HCT116 (cell line): Measurements from ENCODE around the gene NFATC3. TPM values are rescaled to one million over a fixed set of nuclear protein-coding genes. Genes with fewer than 3 reads are reported as not detected.
"Not testable (repeated sequence)": the region's sequence is repeated elsewhere in the genome, so short reads cannot be mapped to it uniquely, and the experiment has no call there.

Source experiments
- ATAC-seq: fragments of 200-7000 bp; cut with Tn5 transposase; 2 replicates; pipeline ENCODE4 v1.9.1; 2020; ENCODE audit warnings: mild to moderate bottlenecking, moderate library complexity
- BruUV-seq: library from RNA; stranded (reverse); fragments of 400-500 nt; replicated peaks from 2 replicates; lab custom pipeline; 2021; lab: Mats Ljungman, UMichigan
- CTCF ChIA-PET: fragments of 300-600 bp; sonication (Branson Sonifier 250); formaldehyde crosslinking; loops from one replicate; lab custom pipeline; 2021; ENCODE audit warnings: antibody characterized with exemption; lab: Charles Lee
- POLR2A ChIA-PET: fragments of 300-600, 350-600 bp; sonication (Branson Sonifier 250); formaldehyde crosslinking; loops from one replicate; lab custom pipeline; 2021; ENCODE audit warnings: antibody characterized with exemption; lab: Charles Lee
- RAD21 ChIA-PET, 2 experiments: fragments of 300-600 bp; sonication (Branson Sonifier 250); formaldehyde crosslinking; loops; one replicate each; lab custom pipeline; 2023; ENCODE audit warnings: low total read pairs in 2 of 2; ENCODE audit not compliant: uncharacterized antibody in 2 of 2, unreplicated experiment in 2 of 2, low non-redundant PET in 1 of 2; lab: Charles Lee
- DNase-seq: peaks from one replicate; pipeline ENCODE4 v3.0.0-alpha.2; 2010; ENCODE audit warnings: low read depth, low spot score
- H2AFZ ChIP-seq: fragments of 200-600 bp; shearing (Covaris generic), sonication (generic); 2 replicates; pipeline ENCODE4 v1.6.1; 2017; ENCODE audit warnings: low read depth, mixed run types, mixed read lengths, antibody characterized with exemption, low read length; ENCODE audit not compliant: poor library complexity, severe bottlenecking
- H3K27ac ChIP-seq: 2 replicates; pipeline ENCODE4 v1.5.1; 2012; ENCODE audit warnings: low read depth, low read length
- H3K27me3 ChIP-seq: fragments of 200-600 bp; sonication (generic); 2 replicates; pipeline ENCODE4 v1.6.1; 2016; ENCODE audit warnings: mixed run types, low read length, mixed read lengths; ENCODE audit not compliant: insufficient read depth
- H3K36me3 ChIP-seq, 2 experiments: fragments of 200-500 bp in 1 of 2; fragments of 200-600 bp in 1 of 2; sonication (Bioruptor generic) in 1 of 2; sonication (generic) in 1 of 2; 2 replicates each; pipeline versions ENCODE4 v1.5.1 to v1.6.1; 2014 to 2016; ENCODE audit warnings: low read length in 2 of 2, inconsistent platforms in 1 of 2, mixed read lengths in 1 of 2, mixed run types in 1 of 2; ENCODE audit not compliant: insufficient read depth in 2 of 2, control insufficient read depth in 1 of 2
- H3K4me1 ChIP-seq, 2 experiments: fragments of 200-600 bp in 1 of 2; sonication (generic) in 1 of 2; 2 replicates each; pipeline versions ENCODE4 v1.5.1 to v1.6.1; 2012 to 2017; ENCODE audit warnings: low read length in 2 of 2, inconsistent platforms in 1 of 2, mild to moderate bottlenecking in 1 of 2, mixed read lengths in 1 of 2, mixed run types in 1 of 2, moderate library complexity in 1 of 2; ENCODE audit not compliant: insufficient read depth in 2 of 2, control insufficient read depth in 1 of 2
- H3K4me2 ChIP-seq: fragments of 200-600 bp; sonication (generic); 2 replicates; pipeline ENCODE4 v1.6.1; 2017; ENCODE audit warnings: mixed run types, low read length, mixed read lengths
- H3K4me3 ChIP-seq, 2 experiments: fragments of 200-600 bp in 1 of 2; sonication (generic) in 1 of 2; replicated peaks in 1 of 2; 2 replicates each; pipeline ENCODE4 v1.5.1; 2011 to 2016; ENCODE audit warnings: low read length in 2 of 2, control low read depth in 1 of 2, low read depth in 1 of 2, mild to moderate bottlenecking in 1 of 2, mixed read lengths in 1 of 2, mixed run types in 1 of 2
- H3K79me2 ChIP-seq: fragments of 200-600 bp; sonication (generic); 2 replicates; pipeline ENCODE4 v1.6.1; 2017; ENCODE audit warnings: mild to moderate bottlenecking, mixed run types, low read length, moderate library complexity, mixed read lengths; ENCODE audit not compliant: insufficient read depth
- H3K9ac ChIP-seq: fragments of 200-600 bp; sonication (generic); 2 replicates; pipeline ENCODE4 v1.6.1; 2016; ENCODE audit warnings: low read length, mixed read lengths
- H3K9me2 ChIP-seq: fragments of 200-600 bp; sonication (generic), shearing (Covaris generic); 2 replicates; pipeline ENCODE4 v1.6.1; 2017; ENCODE audit warnings: mixed run types, mild to moderate bottlenecking, moderate library complexity; ENCODE audit not compliant: insufficient read depth
- H3K9me3 ChIP-seq, 2 experiments: fragments of 200-500 bp in 1 of 2; fragments of 200-600 bp in 1 of 2; sonication (Bioruptor generic) in 1 of 2; sonication (generic) in 1 of 2; 2 replicates each; pipeline ENCODE4 v1.6.1; 2014 to 2017; ENCODE audit warnings: low read length in 2 of 2, mixed read lengths in 2 of 2, inconsistent platforms in 1 of 2, low read depth in 1 of 2, mild to moderate bottlenecking in 1 of 2, mixed run types in 1 of 2, moderate library complexity in 1 of 2; ENCODE audit not compliant: control insufficient read depth in 1 of 2, insufficient read depth in 1 of 2
- H4K20me1 ChIP-seq: fragments of 200-600 bp; sonication (generic), shearing (Covaris generic); 2 replicates; pipeline ENCODE4 v1.6.1; 2017; ENCODE audit warnings: mixed run types, mild to moderate bottlenecking, moderate library complexity; ENCODE audit not compliant: insufficient read depth
- EGR1 ChIP-seq: IDR thresholded peaks from 2 replicates; pipeline ENCODE4 v1.6.1; 2012; ENCODE audit warnings: low read depth
- POLR2A ChIP-seq: IDR thresholded peaks from 2 replicates; pipeline ENCODE4 v1.7.0; 2011; ENCODE audit warnings: borderline replicate concordance; ENCODE audit not compliant: insufficient read depth, insufficient read length; ENCODE audit errors: extremely low read depth
- RAD21 ChIP-seq: IDR thresholded peaks from 2 replicates; pipeline ENCODE4 v1.6.1; 2012; ENCODE audit warnings: low read depth, mild to moderate bottlenecking
- intact Hi-C: fragments of 100-400 bp; cut with micrococcal nuclease; formaldehyde crosslinking; loops from 2 replicates; pipeline ENCODE4 v1.10.0; 2022
- total RNA-seq: library from RNA; stranded (reverse); gene quantifications from one replicate; pipeline ENCODE4 v1.2.1, GENCODE V29; 2021; ENCODE audit not compliant: unreplicated experiment
- TF ChIP-seq, protein P1 (sequence below): IDR thresholded peaks from 2 replicates; pipeline ENCODE4 v1.6.1; 2012

The NFATC3 gene
- total RNA-seq, 1 experiment from 2014 or later = 25.6 TPM

GRCh38 chr16:68114939-68115338, 29.8 kb downstream of the NFATC3 start:
- ATAC-seq, H3K4me1 ChIP-seq, H3K27ac ChIP-seq, H3K9me2 ChIP-seq, DNase-seq, H2AFZ ChIP-seq, H4K20me1 ChIP-seq, H3K4me2 ChIP-seq, RAD21 ChIA-PET, H3K9me3 ChIP-seq, BruUV-seq, H3K27me3 ChIP-seq, POLR2A ChIA-PET, intact Hi-C loops, H3K9ac ChIP-seq, H3K4me3 ChIP-seq, H3K36me3 ChIP-seq: not testable (repeated sequence)
- CTCF ChIA-PET = interaction anchor here (1.0 kb wide), 1 partner anchor 21 kb away, joined by 3 read pairs; no protein-coding TSS in a partner anchor
- peaks cover 87% of the 10 kb centered on the region for H3K79me2 ChIP-seq

DNA sequence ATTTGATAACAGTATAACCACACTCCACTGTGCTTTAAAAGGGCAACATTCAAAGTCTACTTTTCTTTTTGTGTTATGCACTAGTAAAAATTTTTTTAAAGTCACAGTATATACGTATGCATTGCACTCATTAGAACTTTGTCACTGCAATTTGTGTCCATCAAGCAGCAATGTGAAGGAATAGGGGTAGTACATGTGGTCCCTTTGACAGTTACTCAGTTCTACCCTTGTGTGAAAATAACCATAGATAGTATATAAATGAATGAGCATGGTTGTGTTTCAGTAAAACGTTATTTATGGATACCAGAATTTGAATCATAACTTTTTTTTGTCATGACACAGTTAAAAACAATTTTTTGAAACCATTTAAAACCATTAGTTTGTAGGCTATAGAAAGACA, 30.7 kb downstream of the NFATC3 start:
- Histone ChIP-seq H3K4me2 (no peak overlapping the region), H3K36me3 (no peaks in the 10 kb centered on the region), H3K27ac (no peak overlapping the region), H4K20me1 (no peaks in the 10 kb centered on the region), H3K9ac (no peak overlapping the region), H3K9me2 (no peaks in the 10 kb centered on the region), H3K27me3 (no peaks in the 10 kb centered on the region), H3K9me3 (peaks cover 0 to 3% of the 10 kb centered on the region in 2 experiments; a peak in 1 of 4 replicates), H2AFZ (no peak overlapping the region), H3K4me1 (no peaks in the 10 kb centered on the region), H3K4me3 (no peak overlapping the region), H3K79me2 (peaks cover 90% of the 10 kb centered on the region)
- RAD21 ChIA-PET = no interaction called here
- ATAC-seq (no peak), DNase-seq (no peak)
- intact Hi-C loops = no loop called here
- POLR2A ChIA-PET = no interaction called here
- CTCF ChIA-PET = no interaction called here
- TF ChIP-seq POLR2A = no peak
- TF ChIP-seq RAD21 = no peak
- TF ChIP-seq EGR1 = no peak
- TF ChIP-seq, protein P1, sequence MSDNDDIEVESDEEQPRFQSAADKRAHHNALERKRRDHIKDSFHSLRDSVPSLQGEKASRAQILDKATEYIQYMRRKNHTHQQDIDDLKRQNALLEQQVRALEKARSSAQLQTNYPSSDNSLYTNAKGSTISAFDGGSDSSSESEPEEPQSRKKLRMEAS = no peak
- no TSS peak for BruUV-seq
